ENCODE data around the gene SMURF1.
A peak's percentile ranks its signal among the peaks of the same experiment; 100 is the strongest.

SMURF1 gene

DNA sequence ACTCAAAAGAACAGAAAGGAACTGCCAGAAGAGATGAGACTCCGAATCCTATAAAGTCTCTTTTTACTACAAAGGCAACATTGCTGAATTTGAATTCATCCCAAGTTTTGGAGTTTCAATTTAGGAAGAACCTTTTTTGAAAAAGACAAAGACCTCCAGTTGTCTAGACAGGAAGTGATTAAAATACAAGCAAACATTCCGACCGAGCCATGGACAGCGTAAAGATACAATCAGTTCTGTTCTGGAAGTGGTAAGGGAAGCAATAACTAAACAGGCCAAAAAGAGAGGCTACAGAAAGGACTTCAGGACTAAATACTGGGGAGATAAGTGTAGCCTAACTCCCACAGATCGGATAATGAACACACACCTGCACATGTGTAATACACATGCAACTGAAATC lies 101.0 kb downstream of the SMURF1 start:
- DNase-seq: no peak

DNA sequence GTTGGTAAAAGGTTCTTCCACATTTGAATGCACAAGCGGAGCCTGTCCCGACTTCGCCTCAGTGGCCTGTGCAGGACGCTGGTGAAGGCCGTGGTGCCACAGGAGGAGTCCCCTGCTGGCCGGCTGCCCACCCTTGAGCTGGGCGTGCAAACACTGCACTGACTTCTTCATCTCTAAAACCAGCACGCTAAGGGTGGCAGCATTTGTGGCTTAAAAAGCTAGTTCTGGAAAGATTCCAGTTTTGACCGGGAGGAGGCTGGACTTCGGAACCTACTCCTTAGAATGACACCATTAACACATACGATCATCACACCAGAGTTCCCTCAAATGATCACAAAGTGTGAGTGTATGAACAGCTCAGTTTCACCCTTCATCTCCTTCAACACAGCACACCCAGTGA lies 102.4 kb downstream of the SMURF1 start:
- DNase-seq: no peak

DNA sequence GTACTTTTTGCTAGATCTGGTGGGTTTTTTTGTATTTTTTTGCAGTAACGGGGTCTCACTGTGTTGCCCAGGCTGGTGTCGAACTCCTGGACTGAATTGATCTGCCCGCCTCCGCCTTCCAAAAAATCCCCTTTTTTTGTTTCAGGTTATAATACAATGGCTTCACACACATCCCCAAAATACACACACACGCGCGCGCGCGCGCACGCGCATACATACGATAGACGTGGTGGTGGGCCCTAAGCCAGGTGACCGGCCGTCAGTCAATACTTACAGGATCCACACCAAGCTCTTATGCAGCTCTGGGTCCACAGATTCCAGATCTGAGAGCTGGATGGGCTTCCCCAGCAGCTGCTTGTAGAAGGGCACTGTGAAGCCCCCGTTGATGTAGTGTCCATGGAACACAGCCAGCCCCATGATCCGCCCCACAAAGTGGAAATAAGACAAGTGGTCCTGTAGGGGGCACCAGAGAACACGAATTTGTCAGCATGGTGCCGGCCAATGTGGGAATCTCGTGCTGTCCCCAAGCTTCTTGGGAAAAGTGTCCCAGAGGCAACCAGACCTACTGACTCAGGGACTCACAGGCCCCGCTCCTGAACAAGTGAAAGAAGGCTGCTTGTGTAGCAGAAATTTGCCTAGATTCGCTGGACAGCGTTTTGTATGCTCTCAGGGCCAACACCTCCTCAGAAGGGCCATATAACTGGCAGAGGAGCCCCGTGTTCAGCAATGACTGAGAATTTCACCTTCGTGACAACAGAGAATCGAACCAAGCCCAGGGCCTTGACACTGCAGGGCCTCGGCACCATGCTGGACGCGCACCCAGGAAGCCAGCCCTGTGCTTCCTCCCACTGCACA lies 103.6 kb downstream of the SMURF1 start:
- peak; percentile 29 for DNase-seq

DNA sequence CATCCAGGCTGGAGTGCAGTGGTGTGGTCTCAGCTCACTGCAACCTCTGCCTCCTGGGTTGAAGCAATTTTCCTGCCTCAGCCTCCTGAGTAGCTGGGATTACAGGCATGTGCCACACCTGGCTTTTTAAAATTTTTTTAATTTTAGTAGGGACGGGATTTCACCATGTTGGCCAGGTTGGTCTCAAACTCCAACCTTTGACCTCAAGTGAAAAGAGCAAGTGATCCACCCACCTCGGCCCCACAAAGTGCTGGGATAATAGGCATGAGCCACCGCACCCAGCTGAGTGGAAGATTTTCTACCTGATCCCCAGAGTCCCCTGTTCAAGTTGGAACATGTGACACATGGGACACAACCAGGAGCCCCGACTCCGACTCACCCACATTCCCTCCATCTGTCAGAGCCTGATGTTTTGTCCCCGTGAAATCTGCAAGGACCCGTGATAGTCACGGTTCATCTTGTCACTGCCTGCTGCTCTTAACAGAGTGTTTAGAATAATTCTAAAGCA lies 104.5 kb downstream of the SMURF1 start:
- DNase-seq: no peak

DNA sequence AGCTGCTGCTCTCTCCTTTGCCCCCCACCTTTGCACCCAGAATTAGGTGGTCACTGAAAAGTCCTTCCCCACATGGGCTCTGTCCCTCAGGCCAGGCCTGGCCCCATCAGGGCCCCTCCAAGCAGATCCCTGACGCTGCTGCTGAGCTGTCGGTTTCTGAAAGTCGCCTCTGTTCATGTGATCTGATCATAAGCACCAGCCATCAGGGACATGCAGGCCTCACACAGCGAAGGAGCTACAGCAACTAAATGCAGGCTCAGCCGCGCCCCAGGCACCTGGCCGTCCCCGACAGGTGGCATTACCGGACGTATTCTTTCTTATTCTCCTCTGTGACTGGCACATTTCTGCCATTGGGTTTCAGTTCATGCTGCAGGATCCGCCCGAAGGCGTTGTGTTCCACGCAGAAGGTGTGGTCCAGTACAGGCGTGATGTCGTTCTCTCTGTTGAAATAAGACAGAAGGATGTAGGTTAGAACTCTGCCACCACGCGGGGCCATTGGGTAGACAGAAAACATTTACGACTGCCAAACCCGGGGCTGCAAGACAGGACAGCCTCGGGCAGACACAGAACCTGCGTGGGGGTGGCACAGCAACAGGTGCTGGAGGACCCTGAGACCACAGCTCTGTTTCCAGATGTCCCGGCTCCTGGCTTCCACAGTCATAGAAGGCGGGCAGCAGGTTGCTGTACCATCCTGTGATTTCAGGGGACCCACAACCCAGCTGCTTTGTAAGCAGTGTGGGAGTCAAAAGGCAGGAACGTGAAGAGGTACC lies 105.6 kb downstream of the SMURF1 start:
- DNase-seq: no peak

DNA sequence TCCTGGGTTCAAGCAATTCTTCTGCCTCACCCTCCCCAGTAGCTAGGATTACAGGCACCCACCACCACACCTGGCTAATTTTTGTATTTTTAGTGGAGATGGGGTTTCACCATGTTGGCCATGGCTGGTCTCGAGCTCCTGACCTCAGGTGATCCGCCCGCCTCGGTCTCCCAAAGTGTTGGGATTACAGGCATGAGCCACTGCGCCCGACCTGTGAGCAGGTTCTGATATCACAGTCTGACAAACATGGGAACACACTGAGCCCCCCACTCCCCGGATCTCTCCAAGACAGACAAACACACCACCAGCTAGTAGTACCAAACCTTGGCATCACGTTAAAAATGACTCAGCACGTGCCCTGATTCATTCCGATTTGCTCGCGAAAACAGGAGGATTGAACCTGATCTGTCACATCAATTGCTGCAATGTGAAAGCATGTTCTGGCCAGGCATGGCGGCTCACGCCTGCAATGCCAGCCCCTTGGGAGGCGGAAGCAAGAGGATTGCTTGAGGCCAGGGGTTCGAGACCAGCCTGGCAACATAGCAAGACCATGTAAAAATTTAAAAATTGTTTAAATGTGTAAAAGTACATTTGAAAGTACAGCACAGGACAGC lies 106.5 kb downstream of the SMURF1 start:
- DNase-seq: no peak

DNA sequence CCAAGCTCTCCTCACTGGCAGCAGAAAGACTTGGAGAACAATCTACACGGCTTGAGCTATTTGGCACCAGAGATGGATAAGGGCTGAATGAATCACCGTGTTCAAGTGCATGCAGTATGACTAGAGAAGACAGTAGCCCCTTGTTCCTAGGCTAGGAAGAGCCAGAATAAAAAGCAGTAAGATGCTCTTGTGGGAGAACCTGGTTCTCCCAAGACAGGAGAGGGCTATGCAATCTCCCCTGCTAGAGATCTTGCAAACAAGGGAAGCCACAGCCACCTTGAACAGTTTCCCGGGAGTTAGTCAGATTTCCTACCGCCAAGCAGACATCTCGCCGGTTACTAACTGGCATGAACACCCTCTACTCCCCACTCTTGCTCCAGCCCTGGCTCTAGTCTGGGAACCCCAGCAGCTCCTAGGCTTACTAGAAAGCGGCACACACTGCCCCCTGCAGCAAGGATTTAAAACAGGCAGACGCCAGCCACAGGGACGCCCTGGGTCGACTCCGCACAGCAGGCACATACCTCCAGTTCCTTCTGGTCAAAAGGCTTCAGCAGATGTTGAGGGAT lies 107.3 kb downstream of the SMURF1 start:
- peak; percentile 16 for DNase-seq

DNA sequence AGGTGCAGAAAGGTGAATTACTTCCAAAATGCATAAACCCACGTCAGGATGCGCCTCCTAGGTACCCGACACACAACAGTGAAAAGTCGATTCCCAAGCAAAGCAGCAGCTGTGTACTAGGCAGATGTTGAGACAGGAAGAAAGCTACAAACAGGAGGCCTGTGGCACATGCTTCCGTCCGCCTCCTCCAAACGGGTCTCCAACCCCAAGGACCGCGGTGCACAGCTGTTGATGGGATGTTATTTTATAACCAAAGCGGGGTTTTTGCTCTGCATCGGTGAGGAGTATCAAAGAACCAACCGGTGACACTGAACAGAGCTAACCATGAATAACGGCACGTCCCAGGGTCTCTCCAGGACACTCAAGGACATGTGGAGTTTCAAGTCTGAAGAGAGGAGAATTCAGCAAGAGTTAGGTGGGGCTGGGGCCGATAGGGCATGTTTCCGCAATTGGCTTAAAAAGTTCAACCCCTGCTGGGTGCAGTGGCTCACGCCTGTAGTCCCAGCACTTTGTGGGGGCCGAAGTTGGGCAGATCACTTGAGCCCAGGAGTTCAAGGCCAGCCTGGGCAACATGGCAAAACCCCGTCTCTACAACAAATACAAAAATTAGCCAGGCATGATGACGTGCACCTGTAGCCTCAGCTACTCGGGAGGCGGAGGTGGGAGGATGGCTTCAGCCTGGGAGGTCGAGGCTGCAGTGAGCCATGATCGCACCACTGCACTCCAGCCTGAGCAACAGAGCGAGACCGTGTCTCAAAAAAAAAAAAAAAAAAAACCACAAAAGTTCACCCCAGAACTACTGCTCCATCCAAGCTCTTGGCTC lies 108.0 kb downstream of the SMURF1 start:
- DNase-seq: no peak

DNA sequence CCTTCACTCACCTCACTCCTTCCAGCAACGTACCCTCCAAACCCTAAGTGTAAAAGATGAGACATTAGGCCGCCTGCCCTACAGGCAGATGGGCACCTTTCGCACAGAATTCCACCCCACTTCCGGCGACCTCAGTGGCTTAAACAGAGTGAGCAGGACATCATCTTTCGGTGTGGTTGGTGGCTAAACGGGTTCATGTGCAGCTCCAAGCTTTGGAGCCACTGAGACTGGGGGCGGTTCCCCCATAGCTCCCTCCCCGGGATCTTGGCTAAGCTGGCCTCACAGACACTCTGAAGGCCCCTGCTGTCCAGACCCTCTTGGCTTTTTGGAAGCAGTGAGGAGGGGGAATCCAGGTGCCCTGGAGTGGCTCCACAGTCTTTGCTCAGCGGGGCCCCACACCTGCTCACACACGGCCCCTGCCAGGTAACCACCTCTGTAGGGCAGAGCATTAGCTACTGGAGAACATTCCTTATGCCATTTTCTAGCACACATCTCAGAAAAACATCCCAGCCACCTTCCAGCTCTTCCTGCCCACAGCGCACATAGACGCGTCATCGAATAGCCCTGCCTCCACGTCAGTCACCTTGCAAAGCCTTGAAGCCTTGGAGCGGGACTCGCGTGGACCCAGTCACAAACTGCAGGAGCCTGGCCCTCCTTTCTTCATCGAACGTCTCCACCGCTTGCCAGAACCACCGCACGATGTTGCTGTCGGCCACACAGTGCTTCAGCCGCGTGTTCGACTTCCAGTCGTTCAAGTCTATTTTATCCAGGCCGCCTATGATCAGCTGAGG lies 108.8 kb downstream of the SMURF1 start:
- DNase-seq: no peak

DNA sequence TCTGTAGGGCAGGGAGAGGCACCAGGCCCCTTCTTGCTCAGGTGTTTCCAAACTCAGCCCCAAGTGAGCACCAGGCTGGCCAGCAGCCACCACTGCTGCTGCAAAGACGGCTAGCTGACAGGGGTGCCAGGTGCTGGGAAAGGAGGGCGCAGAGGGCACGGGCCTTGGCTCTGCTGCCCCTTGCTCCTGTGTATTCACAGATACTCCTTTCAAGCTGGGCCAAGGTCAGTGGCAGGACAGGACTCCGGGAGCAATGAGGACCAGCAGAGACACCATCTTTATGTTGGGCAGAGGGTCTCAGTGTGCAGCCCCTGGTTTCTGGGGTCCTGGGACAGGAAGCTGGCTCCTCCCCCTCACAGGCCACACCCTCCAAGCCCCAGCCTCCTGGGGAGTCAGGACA lies 110.1 kb downstream of the SMURF1 start:
- DNase-seq: no peak

DNA sequence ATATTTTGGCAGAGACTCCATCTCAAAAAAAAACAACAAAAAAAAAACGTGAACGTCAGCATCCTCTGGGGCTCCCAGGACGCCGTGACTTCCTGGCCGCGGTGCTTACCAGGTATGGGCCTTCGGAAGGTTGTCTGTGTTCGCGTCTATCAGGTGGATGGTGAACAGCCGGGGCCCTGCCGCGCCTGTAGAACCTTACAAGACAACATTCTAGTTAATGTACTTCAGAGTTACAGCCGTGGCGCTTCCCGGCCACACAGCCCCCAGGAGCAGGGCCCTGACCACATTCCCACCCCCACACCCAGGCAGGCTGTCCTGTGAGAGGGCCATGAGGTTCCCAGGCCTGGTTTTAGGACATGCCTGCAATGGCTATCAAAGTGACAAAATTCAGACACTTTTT lies 111.0 kb downstream of the SMURF1 start:
- no peak for DNase-seq

DNA sequence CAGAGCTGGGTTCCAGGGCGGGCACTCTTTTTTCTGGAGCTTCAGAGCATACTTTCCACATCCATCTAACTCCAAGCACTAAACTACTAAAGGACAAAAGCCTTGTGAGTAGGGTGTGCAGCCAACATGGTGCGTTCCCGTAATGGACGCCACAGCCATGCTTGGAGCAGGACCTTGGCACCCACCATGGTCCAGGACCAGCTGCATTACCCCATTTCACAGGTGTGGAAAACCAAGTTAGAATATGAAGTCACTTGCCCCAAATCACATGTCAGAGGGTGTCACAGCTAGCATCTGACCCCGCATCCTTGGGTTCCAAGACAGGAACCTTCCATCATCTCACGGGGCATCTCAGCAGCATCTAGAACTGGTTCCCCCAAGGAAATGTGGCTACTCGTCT lies 112.4 kb downstream of the SMURF1 start:
- no peak for DNase-seq

DNA sequence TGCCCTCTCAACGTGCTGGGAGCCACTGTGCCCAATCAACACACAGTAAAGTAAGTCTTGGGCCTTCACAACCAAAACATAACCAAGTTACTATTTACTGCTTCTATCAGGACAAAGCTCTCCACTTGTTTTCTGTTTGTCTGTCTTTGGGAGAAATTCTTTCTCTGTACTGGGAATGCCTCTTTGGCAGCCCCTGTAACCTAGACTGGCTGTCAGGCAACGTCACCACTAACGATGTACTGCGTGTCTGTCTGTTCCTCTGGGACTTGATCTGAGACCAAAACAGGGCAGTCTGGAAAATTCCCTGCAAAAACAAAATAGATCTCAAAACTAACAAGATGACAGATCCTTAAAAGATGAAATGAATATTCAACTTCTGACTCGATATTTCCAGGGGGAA lies 113.0 kb downstream of the SMURF1 start:
- no peak for DNase-seq

DNA sequence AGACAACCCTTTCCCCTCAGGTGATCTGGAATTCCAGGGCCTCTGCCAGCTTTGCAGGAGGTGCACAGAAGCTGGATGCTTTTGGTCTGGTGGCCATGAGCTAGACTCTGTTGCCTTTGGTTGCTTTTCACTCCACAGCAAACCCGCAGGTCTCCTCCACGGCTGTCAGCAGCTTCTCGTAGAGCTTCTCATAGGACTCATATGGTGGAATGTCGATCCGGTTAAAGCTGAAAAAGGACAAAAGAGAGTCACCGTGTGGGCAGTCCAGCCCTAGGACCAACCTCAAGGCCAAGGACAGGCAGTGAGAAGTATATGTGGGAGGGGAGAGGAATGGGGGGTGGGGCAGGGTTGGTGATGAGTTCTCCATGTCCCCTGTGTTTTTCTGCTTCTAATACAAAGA lies 113.5 kb downstream of the SMURF1 start:
- no peak for DNase-seq

DNA sequence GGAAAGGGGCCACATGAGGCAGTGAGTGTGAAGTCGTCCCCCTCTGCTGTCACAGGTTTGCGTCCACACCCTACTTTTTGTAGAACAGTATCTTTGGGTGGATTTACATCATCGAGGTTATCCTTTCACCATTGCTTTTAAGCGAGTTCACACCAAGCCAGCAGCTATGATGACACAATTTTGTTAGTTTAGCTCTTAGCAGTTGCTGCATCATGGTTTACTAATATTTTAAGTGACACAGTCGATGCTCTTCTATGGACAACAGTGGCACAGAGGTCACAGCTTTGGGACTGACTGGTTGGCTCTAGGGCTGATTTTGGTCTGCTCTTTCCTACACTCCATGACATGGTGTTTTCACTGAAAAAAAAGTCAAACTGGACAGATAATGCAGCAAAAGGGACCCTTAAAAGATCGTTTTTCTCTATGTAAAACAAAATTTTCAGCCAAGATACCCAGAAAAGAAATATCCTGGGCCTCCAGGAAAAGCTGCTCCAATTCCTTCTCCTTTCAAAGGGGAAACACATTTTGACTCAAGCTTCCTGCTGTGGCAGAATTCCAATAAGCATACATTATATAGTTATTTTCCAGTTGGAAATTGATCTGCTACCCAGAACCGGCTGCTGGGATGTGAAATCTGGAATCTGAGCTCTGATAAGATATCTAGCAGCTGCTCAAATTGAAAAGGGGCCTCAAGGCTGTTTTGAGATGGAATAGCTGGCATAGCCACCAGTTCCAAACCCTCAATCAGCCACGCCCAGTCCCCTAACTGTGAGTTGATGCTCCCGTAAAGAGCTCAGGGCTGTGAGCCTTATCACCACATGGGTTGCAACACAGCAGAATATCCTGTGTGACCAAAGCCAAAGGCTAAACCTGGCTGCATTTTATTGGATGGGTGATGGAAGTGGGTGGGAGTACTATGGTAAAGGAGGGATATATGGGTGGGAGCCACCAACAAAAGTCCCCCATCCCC lies 114.2 kb downstream of the SMURF1 start:
- DNase-seq: no peak

DNA sequence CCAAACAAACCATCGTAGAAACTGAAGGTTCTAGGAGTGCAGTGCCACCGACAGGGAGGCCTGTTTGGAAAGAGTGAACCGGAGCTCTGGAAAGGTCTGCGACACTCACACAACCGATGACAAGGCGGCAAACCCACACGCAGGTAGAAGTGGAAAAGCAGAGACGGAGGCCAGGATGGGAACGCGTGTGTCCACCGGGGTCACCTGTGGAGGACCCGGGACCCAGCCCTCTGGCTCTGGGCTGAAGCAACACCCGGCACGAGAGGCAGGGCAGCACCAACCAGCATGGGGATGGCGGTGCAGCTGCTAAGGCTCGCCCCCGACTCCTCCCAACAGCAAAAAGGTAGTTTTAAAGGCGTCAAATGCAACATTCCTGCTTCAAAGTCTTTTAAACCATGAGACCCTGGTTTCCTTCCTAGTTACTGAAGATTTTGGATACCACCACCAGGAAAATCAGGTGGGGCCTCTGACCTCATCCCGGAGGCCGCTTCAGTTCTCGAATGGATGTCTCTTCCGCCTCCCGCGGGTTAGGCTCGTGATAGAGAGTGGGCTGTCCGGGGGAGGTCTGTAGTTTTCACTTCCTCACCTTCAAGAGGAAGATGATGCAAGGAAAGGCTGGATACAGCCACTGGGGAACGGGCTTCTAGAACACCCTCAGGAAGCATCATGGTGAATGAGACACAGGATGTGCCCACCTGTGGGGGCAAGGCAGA lies 115.5 kb downstream of the SMURF1 start:
- no peak for DNase-seq

DNA sequence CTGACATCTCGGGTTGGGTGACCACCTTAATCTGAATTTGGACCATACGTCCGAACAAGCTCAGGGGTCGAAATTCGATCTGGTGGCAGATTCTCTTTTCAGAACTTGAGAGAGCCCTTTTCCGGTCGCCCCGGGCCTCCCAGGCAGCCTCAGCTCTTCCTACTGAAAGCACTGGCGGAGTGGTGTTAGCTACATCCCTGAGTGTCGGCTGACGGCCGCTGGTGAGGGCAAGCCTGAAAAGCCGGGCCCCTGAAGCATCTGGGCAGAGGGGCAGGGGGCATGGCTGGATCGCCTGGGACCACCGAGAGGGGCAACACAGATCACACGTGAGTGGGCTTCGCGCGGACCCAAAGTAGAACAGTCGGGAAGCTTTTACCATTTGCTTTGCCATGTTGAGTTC lies 116.1 kb downstream of the SMURF1 start:
- no peak for DNase-seq

DNA sequence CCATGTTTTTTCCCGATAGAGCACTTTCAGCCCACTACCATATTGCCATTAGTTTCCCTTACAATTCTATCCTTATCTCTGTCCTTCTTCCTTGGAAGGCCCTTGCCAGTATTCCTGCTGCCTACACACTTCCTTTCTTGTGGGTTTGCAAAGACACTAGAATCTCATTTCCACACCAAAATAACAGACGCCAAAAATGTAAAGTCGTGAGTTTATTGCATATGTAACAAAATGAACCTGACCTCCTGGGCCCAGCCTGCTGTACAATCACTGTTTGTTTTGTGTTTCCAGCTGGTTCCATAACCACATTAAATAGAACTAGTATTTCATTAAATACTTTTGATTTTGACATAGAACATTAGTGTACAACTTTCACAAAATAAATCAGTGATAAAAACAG lies 116.7 kb downstream of the SMURF1 start:
- no peak for DNase-seq

DNA sequence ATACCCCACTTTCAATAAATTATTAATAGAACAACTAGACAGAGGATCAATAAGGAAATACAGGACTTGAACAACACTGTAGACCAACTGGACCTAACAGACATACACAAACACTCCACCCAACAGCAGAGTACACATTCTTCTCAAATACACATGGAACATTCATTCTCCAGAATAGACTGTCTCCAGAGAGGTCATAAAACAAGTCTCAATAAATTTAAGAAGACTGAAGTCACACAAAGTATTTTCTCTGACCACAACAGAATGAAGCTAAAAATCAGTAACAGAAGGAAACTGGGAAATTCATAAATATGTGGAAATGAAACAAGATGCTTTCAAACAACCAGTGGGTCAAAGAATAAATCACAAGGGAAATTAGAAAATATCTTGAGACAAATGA lies 119.8 kb downstream of the SMURF1 start:
- DNase-seq: no peak
